ENCODE results near the gene SLC22A6.

Gene SLC22A6

DNA sequence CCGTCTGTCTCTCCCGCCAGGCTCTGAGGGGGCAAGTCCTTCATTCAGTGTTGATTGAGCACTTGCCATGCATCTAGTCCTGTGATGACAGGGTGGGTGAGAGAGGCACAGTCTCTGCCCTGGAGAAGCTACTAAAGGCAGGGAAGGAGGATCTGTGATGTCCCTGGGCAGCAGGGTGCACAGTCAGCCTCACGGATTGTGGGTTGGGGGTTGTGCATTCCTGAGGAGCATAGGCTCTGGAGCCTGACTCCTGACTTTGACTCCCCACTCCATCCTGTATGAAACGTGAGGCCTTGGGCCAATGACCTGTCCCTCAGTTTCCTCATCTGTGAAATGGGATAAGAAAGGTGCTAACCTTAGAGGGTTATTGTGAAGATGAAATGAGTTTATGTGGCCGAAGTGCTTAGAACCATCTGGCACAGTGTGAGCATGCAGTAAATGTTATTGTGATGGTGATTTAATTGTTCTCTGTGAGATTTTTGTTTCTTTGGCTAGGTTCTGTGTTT is 26.2 kb upstream of the SLC22A6 start:
- no peak for DNase-seq (ENCODE audit: low read depth)
- H3K4me3 ChIP-seq (ENCODE audit: low read depth, low read length), result no peak overlapping the region
- TF ChIP-seq, protein P1, sequence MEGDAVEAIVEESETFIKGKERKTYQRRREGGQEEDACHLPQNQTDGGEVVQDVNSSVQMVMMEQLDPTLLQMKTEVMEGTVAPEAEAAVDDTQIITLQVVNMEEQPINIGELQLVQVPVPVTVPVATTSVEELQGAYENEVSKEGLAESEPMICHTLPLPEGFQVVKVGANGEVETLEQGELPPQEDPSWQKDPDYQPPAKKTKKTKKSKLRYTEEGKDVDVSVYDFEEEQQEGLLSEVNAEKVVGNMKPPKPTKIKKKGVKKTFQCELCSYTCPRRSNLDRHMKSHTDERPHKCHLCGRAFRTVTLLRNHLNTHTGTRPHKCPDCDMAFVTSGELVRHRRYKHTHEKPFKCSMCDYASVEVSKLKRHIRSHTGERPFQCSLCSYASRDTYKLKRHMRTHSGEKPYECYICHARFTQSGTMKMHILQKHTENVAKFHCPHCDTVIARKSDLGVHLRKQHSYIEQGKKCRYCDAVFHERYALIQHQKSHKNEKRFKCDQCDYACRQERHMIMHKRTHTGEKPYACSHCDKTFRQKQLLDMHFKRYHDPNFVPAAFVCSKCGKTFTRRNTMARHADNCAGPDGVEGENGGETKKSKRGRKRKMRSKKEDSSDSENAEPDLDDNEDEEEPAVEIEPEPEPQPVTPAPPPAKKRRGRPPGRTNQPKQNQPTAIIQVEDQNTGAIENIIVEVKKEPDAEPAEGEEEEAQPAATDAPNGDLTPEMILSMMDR (IDR thresholded peaks at IDR 0.05; ENCODE audit: control insufficient read depth, extremely low read depth, insufficient read depth), result no peak

DNA sequence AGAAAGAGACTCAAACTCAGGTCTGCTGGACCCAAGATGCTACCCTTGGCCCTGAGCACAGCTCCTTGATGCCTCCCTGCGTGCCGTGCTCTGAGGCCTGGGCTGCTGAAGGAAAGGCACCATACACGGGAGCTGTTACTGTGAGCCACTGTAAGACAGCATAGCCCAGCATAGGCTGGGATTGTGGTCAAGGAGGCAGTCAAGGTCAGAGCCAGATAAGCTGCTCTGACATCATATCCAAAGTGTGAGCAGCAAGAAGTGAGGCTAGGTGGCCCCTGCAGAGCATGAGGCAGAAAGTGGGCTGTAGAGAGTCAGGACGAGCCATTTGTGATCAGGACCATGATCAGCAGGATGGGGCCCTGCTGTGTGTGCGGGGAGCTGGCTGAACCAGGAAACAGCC is 23.2 kb upstream of the SLC22A6 start:
- no peak overlapping the region for H3K4me3 ChIP-seq (ENCODE audit: low read depth, low read length)
- no peak for DNase-seq (ENCODE audit: low read depth)
- TF ChIP-seq, protein P1 (IDR thresholded peaks at IDR 0.05; ENCODE audit: control insufficient read depth, extremely low read depth, insufficient read depth), result no peak

DNA sequence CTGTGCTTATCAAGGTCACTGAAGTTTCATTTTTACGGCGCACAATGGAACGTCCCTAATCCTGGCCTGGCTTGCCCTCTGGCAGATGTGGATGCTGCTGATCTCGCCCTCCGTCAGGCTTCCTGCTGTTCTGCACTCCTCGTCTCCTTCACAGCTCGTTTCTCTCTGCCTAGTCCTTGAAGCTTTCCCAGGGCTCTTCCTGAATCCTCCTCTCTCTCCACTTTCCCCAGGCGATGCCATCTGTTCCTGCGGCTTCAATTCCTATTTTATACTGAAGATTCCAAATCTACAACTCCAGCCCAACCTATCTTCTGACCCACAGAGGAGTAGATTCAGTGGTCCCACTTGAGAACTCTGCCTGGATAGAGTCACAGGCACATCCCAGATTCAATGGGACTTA is 16.7 kb upstream of the SLC22A6 start:
- no peak overlapping the region for H3K4me3 ChIP-seq (ENCODE audit: low read depth, low read length)
- no peak for DNase-seq (ENCODE audit: low read depth)
- TF ChIP-seq, protein P1 (IDR thresholded peaks at IDR 0.05; ENCODE audit: control insufficient read depth, extremely low read depth, insufficient read depth), result no peak

DNA sequence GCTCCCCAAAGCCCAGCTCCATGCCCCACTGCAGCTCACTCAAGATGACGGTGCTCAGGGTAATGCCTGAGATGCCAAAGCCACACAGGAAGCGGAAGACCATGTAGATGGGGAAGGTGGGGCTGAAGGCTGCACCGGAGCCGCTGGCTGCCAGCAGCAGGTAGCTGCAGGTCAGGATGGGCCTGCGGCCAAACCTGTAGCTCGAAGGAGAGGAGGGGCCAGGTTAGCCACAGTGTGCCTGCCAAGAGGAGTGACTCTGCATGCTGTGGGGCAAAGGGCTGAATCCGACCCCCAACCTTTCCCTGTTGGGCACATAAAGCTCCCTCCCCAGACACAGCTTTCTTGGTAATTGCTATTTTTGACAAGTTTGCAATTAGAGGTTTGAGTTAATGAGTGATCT is 14.9 kb upstream of the SLC22A6 start:
- DNase-seq (ENCODE audit: low read depth), result peak; percentile 11
- H3K4me3 ChIP-seq (ENCODE audit: low read depth, low read length), result no peak overlapping the region
- TF ChIP-seq, protein P1 (IDR thresholded peaks at IDR 0.05; ENCODE audit: control insufficient read depth, extremely low read depth, insufficient read depth), result no peak

DNA sequence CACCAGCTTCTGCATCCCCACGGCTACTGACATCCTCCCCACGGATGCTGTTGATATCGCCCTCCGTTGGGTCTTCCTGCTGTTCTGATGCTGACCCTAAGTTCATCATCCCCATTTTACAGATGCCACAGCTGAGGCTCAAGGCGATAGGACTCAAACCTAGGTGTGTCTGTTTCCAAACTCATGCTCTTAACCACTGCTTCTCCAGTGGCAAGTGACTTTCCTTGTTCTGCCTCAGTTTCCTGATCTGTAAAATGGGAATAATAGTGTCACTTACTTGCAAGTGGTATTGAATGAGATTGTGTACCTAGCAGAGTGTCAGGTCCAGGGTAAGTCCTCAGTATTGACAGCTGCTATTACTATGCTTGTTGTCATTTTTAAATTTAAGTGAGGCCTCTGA is 14.4 kb upstream of the SLC22A6 start:
- TF ChIP-seq, protein P1 (IDR thresholded peaks at IDR 0.05; ENCODE audit: control insufficient read depth, extremely low read depth, insufficient read depth), result no peak
- H3K4me3 ChIP-seq (ENCODE audit: low read depth, low read length), result no peak overlapping the region
- no peak for DNase-seq (ENCODE audit: low read depth)

DNA sequence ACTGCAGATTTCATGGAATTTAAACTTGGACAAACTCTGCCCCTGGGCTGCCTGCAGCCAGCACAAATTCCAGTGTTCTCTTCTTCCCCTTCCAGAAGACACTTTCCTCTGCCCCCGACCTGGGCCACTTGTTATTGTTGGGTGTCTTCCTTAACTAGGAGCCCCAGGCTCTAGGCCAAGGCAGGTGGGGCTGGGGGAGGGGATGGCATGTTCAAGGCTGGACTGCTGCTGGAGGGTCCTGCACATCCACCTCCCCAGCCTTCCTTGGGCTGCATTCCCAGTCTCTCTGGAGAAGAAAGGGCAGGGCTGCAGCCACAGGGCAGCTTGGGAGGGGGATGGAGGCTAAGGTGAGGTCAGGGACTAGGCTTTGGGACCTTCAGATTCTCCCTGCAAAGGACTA is 11.5 kb upstream of the SLC22A6 start:
- no peak for DNase-seq (ENCODE audit: low read depth)
- H3K4me3 ChIP-seq (ENCODE audit: low read depth, low read length), result no peak overlapping the region
- TF ChIP-seq, protein P1 (IDR thresholded peaks at IDR 0.05; ENCODE audit: control insufficient read depth, extremely low read depth, insufficient read depth), result no peak

DNA sequence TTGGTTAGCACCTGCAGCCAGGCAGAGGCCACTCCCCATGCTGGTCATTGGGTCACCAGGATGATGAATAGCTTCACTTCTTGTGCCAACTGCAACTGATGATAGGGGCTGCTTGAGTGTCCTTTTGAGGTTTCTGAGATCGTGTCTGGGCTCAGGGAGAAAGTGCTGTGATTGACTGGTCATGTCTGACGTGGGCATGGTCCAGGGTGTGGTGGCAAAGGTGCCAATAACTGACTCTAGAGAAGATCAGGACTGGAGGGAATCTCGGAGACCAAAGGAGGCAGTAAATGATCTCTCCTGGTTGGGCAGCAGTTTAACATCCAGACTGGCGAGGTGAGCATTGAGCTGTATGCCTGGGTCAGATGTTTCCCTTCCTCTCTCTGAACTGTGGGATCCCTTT is 10.0 kb upstream of the SLC22A6 start:
- DNase-seq (ENCODE audit: low read depth), result no peak
- TF ChIP-seq, protein P1 (IDR thresholded peaks at IDR 0.05; ENCODE audit: control insufficient read depth, extremely low read depth, insufficient read depth), result no peak
- H3K4me3 ChIP-seq (ENCODE audit: low read depth, low read length), result no peak overlapping the region

All from LNCaP clone FGC (cell line).